ENCODE measurements around the gene SCN5A.

GRCh38 chr3:38548154-38548931 lies 101.1 kb downstream of the SCN5A start:
- no peak for TF ChIP-seq POLR2AphosphoS5 (IDR thresholded peaks at IDR 0.05; ENCODE audit: low read depth, low read length)
- TF ChIP-seq CTCF (IDR thresholded peaks at IDR 0.05): no peak

Measured in Panc1 (cell line).